Measurements from ENCODE around the gene NR4A1.
"Not testable (repeated sequence)": the region's sequence is repeated elsewhere in the genome, so short reads cannot be mapped to it uniquely, and the experiment has no call there.

NR4A1 gene

GRCh38 chr12:52082026-52082668, 30.9 kb downstream of the NR4A1 start:
- no peak for DNase-seq

GRCh38 chr12:52082669-52082987, 31.4 kb downstream of the NR4A1 start:
- DNase-seq: no peak

GRCh38 chr12:52082988-52083637, 31.9 kb downstream of the NR4A1 start:
- peak; percentile 69 to 74 for DNase-seq

DNA sequence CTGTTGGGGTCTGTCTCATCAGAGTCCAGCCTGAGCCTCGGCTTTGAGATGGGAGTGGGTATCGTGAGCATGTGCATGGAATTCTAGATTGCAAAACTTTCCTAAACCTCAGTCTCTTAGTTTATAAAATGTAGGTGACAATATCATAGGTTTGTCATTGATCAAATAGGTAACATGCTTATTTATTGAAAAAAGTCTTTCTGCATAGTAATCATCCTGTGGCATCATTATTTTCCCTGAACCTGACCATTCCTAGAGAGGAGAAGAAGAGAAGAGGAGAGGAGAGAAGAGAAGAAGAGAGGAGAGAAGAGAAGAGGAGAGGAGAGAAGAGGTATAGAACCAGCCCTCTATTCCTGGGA, 32.4 kb downstream of the NR4A1 start:
- DNase-seq: no peak

DNA sequence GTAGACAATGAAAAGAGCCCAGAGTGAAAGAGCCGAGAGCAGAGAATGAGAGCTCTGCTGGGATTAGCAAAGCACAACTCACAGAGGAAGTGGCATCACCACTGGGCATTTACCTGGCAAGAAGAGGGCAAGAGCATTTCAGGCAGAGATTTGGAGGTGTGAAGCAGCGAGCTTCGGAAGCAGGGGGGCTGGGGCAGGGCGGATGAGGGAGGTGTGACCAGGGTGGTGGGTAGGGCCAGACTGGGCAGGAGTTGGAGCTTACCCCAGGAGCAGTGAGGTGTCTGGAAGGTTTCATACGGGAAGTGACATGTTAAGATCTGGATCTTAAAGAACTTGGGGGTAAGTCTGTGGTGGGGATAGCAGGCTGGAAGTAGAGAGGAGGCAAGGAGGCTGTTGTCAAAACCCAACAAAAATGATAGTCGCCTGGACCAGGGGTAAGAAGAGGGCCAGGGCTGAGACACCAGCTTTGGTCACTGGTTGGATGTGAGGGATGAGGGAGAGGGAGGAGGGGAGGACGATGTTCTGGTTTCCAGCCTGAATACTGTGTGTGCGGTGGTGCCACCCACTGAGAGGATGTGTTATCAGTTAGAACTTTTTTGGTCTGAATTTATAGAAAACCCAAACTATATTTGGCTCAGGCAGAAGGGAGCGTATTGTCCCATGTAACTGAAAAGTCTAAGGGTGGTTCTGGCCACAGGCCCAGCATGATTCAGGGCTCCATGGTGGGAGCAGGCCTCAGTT, 33.4 kb downstream of the NR4A1 start:
- no peak for DNase-seq

- DNase-seq: no peak
Measured at GRCh38 chr12:52085682-52086180, 34.5 kb downstream of the NR4A1 start.

- no peak for DNase-seq
Measured at GRCh38 chr12:52086366-52086765, 35.1 kb downstream of the NR4A1 start.

DNA sequence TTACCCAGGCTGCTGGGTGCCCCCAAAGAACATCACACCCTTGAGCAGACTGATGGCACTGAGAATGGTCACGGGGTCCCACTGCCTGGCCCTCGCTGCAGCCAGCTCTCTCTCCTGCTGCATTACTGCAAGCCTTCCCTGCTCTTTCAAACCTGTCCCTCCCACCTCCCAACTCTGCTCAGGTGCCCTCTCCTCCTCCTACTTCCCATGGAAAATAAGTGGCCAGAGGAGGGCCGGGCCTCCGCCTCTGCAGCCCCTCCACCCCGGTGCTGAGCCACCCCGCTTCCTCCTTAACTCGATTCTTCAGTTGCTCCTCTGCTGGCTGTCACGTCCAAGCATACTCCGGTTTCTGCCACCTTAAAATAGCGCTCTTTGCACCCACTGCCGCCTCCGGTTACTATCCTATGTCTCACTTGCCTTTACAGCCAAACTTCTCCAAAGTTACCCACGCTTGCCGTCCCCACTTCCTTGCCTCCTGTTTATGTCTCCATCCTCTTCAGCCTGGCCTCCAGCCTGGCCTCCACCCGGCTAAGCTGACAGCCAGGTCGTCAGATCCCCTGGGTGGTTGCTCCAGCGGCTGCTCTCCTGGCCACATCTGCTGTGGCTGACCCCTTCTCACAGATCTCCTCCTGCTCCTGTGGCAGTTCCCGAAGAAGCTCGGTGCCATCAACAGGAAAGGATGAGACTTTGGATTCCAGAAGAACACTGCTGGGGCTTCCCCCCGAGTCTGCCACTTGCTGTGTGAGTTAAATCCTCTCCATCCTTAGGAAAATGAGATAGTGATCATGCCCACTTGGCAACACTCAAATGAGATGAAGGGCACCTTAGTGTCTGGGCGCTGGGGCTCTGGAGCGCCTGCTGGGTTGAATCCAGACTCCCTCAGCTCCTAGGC, 35.9 kb downstream of the NR4A1 start:
- DNase-seq: no peak

DNA sequence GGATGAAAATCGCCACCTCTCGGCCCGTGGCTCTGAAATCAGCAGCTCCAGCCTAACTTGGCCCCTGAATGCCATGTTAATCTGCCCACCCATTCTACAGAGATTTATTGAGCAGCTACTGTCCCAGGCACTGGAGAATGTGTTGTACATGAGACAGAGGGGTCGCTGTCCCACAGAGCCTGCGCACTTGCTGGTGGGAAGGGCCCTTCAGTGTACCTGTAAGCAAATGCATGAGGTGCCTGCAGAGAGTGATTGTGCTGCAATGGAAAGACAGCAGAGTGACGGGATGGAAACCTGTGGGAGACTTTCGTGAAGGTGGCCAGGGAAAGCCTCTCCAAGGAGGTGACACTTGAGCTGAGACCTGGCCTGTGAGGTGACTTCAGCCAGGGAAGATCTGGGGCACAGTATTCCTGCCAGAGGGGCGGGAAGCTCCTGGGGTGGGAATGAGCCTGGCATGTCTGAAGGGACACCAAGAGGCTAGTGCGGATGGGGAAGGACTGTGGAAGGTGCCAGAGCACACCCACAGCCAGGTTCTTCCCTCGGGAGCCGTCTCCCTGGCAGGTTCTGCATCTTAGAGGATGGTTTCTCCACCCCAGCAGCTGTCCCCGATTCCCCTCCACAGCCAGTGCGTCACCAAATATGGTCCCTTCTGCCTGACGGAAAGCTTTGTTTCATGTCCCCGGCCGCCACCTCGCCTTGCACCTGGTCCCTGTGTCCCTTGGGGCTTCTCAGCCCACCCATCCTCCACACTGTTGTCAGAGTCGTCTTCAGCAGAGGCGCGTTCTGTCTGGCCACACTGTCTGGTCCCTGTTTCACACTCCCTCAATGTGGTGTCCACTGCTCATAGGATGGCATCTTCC, 36.9 kb downstream of the NR4A1 start:
- DNase-seq: peak in 1 of 2 donors; percentile 40

GRCh38 chr12:52089491-52089890, 38.2 kb downstream of the NR4A1 start:
- no peak for DNase-seq

DNA sequence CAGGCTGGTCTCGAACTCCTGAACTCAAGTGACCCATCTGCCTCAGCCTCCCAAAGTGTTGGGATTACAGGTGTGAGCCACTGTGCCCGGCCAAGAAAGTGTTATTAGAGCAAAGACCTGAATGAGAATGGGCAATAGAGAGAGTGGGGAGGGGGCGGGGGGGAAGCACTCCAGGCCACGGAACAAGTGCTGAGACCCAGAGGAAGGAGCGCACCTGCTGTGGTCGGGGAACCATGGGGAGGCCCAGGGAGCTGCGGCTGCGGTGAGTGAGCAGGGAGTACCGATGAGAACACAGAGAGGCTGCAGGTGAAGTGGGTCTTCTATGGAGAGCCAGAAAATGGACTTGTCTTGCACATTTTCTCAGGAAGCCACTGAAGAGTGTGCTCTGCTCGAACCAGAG, 39.0 kb downstream of the NR4A1 start:
- no peak for DNase-seq

- no peak for DNase-seq
Measured at GRCh38 chr12:52091061-52091460, 39.8 kb downstream of the NR4A1 start.

DNA sequence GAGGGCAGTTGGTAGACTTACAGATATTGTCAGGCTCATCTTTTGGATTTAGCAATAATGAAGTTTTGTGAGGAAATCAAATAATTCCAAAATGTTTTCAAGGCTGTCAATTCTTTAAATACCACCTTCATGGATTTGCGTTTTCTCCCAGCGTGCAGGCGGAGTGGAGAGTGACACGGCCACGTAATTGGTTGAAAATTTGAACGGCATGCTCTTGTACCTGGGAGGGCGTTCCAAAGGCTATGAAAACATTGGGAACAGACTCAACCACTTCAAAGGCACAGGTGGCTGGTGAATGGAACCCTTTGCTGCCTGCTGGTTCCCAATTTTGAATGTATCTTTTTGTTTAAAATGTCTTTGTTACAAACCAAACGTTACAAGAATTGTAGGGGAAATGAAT, 40.6 kb downstream of the NR4A1 start:
- DNase-seq: no peak

DNA sequence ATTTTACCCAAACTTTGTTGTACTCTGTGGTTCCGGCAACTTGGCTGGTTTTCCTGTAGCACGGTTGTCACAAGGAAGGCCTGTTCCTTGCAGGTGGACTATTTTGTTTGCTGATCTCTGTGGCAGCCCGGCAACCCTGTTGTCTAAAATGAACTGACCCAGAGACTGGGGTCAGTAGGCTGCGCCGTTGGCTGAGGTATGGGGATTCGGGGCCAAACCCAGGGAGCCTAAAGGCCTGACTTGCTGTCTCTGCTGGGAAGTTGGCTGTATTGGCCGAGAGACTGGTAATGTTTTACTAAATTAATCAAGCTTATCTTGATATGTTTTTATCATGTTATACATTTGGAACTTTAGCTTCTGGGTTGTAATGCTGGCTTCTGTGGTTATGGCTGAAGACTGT, 42.1 kb downstream of the NR4A1 start:
- DNase-seq: no peak

DNA sequence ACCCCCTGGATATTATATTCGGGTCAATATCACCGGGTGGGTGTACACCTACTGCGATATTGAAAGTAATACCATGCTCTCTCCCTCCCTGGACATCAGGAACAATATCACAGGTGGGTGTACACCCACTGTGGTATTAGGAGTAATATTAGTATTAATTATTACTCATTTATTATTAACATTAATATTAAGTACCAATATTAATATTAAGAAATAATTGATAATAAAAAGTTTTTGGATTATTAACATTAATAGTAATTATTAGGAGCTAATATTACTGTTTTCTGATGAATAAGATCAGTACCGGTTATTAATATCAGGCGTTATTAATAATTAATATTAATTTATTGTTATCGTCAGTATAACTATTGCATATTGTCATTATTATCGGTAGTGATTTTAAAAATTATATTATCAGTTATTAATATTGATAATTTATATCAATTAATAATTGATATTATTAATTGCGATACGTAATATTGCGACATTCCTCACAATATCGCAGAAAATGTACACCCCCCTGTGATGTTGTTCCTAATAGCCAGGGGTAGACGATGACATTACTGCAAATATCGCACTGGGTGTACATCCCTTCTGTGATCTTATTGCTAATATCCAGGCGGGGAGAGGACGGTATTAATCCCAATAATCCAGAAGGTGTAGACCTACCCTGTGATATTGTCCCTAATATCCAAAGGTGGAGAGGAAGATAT, 45.2 kb downstream of the NR4A1 start:
- no peak for DNase-seq

GRCh38 chr12:52097045-52097666, 45.9 kb downstream of the NR4A1 start:
- DNase-seq: no peak

GRCh38 chr12:52104431-52105089, 53.3 kb downstream of the NR4A1 start:
- DNase-seq: not testable (repeated sequence)

Data from CD4-positive, alpha-beta T cell treated with Interleukin-1 beta for 1 hour (primary cell).